Colonic mucosa (tissue), 4 donors: ENCODE data around the gene SFMBT1. TPM values are rescaled to one million over a fixed set of nuclear protein-coding genes. Genes with fewer than 3 reads are reported as not detected.

Source experiments
- DNase-seq: peaks from one replicate; pipeline ENCODE4 v3.0.0-alpha.2; 2020
- H3K27ac ChIP-seq: fragments of 200-600 bp; one replicate; pipeline ENCODE4 v1.8.0; 2021
- H3K27me3 ChIP-seq: fragments of 200-600 bp; one replicate; pipeline ENCODE4 v1.8.0; 2021
- H3K36me3 ChIP-seq: fragments of 200-600 bp; one replicate; pipeline ENCODE4 v1.8.0; 2021
- H3K4me1 ChIP-seq: fragments of 200-600 bp; one replicate; pipeline ENCODE4 v1.8.0; 2021; ENCODE audit warnings: mild to moderate bottlenecking
- H3K4me3 ChIP-seq: fragments of 200-600 bp; one replicate; pipeline ENCODE4 v1.8.0; 2021
- H3K9ac ChIP-seq, 2 donors: one replicate each; pipeline ENCODE4 v1.7.0; 2013; ENCODE audit warnings: control low read depth in 2 of 2, low read depth in 2 of 2, low read length in 2 of 2
- H3K9me3 ChIP-seq: fragments of 200-600 bp; one replicate; pipeline ENCODE4 v1.8.0; 2021
- intact Hi-C: fragments of 100-400 bp; cut with DNase I; formaldehyde crosslinking; loops from one replicate; pipeline ENCODE4 v1.14.1; 2022
- total RNA-seq, 2 donors: library from RNA; stranded (reverse); fragmentation: NEBNext Ultra II Directional in 1 of 2; extraction: Animal tissue kit (Norgen Biotek cat#: 25700) in 1 of 2; gene quantifications; one replicate each; pipeline ENCODE4 v1.2.1, GENCODE V29; 2021
- TF ChIP-seq, protein P1 (sequence below): fragments of 200-600 bp; IDR thresholded peaks from one replicate; pipeline ENCODE4 v1.8.0; 2022; ENCODE audit warnings: antibody characterized with exemption, mild to moderate bottlenecking
- donor health status: healthy.
- donor health status: DM: no; HTN: no; CAD: no.
- donor health status: DM: no; HTN: no; CAD: no.

The SFMBT1 gene
- total RNA-seq, 2 donors from 2014 or later, result 19.4 to 30.8 TPM

DNA sequence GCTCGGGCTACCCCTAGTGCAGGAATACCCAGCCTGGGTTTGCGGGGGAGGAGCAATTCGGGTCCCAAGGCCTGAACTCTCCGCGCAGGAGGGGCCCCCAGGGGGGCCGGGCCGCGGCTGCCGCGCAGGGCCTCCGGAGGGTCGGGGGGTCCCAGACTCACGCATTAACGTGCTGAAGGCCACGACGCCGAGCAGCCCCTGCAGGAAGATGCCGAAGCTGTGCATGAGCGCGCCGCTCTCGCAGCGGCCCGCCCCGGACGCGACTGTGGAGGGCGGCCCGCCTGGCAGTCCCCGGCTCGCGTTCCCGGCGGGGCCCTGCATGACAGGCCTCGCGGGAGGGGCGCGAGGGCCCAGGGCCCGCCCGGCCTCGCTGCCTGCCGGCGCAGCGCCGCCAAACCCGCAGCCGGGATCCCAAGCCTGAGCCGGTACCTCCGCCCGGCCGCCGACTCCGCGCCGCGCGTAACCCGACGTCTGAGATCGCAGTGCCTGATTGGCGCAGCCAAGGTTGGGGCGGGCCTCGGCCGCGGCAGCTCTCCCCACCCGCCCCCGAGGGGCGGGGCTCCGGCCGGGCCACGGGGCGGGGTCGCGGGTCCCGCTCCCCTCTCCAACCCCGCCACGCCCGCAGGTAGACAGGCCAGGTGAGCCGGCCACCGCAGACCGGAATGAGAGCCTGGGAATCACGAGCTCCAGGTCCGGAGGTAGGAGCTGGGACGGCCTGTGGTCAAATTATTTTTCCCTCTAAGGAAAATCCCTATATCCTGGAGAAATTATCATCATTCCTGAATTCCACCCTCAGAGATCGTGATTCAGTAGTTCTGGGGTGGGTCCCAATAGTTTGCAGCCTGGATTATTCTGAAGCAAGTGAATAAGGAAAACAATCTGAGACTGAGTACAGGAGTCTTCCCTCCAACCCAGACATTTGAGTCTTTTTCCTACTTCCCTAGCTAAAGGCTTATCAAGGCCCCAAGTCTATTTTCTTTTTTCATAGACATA lies 148.4 kb downstream of the SFMBT1 start, which contains the start of gene STIMATE:
STIMATE (minus strand) TSS at position 419 of the 993 bp plus-strand sequence; CDS start at position 321, 98 bp downstream.
- Histone ChIP-seq H3K4me3 (peak within 1 kb of the TSS; percentile 83), H3K9me3 (no peaks in the 10 kb centered on the region), H3K4me1 (no peaks in the 10 kb centered on the region), H3K27ac (peak within 1 kb of the TSS; percentile 32), H3K9ac (peak within 1 kb of the TSS; percentile 84 to 88), H3K36me3 (no peaks in the 10 kb centered on the region), H3K27me3 (no peaks in the 10 kb centered on the region)
- DNase-seq, result peak; percentile 92
- intact Hi-C loops, result no loop called here
- TF ChIP-seq, protein P1, sequence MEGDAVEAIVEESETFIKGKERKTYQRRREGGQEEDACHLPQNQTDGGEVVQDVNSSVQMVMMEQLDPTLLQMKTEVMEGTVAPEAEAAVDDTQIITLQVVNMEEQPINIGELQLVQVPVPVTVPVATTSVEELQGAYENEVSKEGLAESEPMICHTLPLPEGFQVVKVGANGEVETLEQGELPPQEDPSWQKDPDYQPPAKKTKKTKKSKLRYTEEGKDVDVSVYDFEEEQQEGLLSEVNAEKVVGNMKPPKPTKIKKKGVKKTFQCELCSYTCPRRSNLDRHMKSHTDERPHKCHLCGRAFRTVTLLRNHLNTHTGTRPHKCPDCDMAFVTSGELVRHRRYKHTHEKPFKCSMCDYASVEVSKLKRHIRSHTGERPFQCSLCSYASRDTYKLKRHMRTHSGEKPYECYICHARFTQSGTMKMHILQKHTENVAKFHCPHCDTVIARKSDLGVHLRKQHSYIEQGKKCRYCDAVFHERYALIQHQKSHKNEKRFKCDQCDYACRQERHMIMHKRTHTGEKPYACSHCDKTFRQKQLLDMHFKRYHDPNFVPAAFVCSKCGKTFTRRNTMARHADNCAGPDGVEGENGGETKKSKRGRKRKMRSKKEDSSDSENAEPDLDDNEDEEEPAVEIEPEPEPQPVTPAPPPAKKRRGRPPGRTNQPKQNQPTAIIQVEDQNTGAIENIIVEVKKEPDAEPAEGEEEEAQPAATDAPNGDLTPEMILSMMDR, result no peak

DNA sequence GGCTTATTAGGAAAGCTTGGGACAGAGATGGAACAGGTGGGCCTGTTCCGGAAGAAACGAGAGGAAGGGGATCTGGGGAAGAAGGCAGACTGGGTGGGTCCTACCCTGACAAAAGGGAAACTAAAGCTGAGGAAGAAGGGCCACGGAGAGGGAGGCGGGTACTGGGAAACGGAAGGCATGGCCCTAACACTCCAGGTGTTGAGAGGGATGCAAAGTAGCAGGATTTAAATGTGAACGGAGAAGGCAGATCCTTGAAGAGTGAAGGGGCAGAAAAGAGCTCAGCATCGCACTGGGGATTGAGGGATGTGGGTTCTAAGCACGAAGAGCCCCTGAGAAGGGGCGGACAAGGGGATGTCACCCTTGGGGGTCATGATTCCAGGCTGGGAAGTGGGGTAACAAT lies 149.3 kb downstream of the SFMBT1 start:
- H3K27ac ChIP-seq, result no peak overlapping the region
- H3K4me3 ChIP-seq, result peak overlapping the region; percentile 83
- peak overlapping the region; percentile 84 to 88 for H3K9ac ChIP-seq
- DNase-seq, result no peak
- no peaks in the 10 kb centered on the region for H3K36me3 ChIP-seq
- H3K27me3 ChIP-seq, result no peaks in the 10 kb centered on the region
- TF ChIP-seq, protein P1, result no peak
- H3K9me3 ChIP-seq, result no peaks in the 10 kb centered on the region
- intact Hi-C loops, result no loop called here
- H3K4me1 ChIP-seq, result no peaks in the 10 kb centered on the region

DNA sequence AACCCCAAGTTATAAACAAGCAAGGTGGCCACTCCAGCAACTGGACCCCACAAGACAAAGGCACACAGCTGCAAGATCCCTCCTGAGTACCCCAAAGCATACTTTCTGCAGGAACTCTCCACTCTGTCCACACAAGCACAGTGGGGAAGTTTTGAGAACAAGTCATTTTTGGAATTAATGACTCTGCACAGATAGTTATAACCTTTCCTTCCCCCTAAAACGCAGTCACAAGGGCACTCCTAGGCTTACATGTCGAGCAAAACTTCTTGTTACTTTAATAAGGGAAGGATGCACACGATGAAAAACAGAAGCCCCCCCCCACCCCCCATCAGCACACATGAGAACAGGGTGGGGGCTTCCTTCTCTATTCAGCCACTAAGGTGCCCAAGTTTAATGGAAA lies 149.7 kb downstream of the SFMBT1 start:
- TF ChIP-seq, protein P1, result no peak
- H3K4me1 ChIP-seq, result no peaks in the 10 kb centered on the region
- intact Hi-C loops, result no loop called here
- H3K36me3 ChIP-seq, result no peaks in the 10 kb centered on the region
- H3K4me3 ChIP-seq, result peak overlapping the region; percentile 83
- no peaks in the 10 kb centered on the region for H3K27me3 ChIP-seq
- peak overlapping the region in 1 of 2 donors; percentile 88 for H3K9ac ChIP-seq
- H3K9me3 ChIP-seq, result no peaks in the 10 kb centered on the region
- DNase-seq, result no peak
- no peak overlapping the region for H3K27ac ChIP-seq

DNA sequence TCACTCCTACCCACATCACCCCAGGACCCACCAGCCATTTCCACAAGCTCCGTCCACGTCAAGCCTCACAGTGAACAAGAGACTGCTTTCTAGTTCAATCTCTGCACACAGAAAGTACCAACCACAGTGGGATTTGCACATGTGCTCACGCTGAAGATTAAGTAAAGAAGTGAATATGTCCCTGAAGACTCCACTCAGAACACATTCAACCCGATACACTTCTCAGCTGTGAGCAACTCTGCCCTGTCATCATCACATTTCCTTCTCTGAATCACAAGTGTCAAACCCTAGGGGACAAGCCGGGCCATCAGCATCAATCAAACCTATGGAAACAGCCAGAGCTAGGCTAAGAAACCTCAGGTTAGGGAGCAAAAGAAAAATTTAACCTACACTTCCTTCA lies 150.5 kb downstream of the SFMBT1 start:
- no peak overlapping the region for H3K27ac ChIP-seq
- TF ChIP-seq, protein P1, result no peak
- no peaks in the 10 kb centered on the region for H3K4me1 ChIP-seq
- H3K9me3 ChIP-seq, result no peaks in the 10 kb centered on the region
- H3K27me3 ChIP-seq, result no peaks in the 10 kb centered on the region
- no peak overlapping the region for H3K9ac ChIP-seq
- DNase-seq, result no peak
- H3K4me3 ChIP-seq, result no peak overlapping the region
- intact Hi-C loops, result no loop called here
- no peaks in the 10 kb centered on the region for H3K36me3 ChIP-seq

DNA sequence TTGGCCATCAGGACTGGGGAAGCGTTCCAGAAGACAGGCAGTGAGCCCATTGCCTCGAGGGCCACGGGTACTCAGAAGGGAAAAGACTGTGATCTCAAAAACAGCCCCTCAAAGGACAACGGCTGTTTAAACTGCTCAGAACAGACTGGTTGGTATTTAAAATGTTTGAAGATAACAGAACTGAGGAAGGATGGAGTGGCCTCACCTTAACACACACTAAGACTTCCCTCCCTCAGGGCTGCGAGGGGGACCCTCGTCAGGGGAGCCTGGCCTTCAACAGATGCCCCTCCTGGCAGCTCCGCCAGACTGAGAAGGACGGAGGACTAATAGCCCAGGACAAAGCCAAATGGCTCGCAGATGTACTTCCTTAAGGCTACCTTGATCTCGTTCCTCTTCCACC lies 151.1 kb downstream of the SFMBT1 start:
- Histone ChIP-seq H3K9me3 (no peaks in the 10 kb centered on the region), H3K27ac (no peak overlapping the region), H3K4me1 (no peaks in the 10 kb centered on the region), H3K4me3 (no peak overlapping the region), H3K9ac (no peak overlapping the region), H3K36me3 (no peaks in the 10 kb centered on the region), H3K27me3 (no peaks in the 10 kb centered on the region)
- intact Hi-C loops, result no loop called here
- TF ChIP-seq, protein P1, result no peak
- no peak for DNase-seq
